ENCODE data around the gene EHMT2.
A peak's percentile ranks its signal among the peaks of the same experiment; 100 is the strongest.
"Not testable (repeated sequence)": the region's sequence is repeated elsewhere in the genome, so short reads cannot be mapped to it uniquely, and the experiment has no call there.

Gene EHMT2

DNA sequence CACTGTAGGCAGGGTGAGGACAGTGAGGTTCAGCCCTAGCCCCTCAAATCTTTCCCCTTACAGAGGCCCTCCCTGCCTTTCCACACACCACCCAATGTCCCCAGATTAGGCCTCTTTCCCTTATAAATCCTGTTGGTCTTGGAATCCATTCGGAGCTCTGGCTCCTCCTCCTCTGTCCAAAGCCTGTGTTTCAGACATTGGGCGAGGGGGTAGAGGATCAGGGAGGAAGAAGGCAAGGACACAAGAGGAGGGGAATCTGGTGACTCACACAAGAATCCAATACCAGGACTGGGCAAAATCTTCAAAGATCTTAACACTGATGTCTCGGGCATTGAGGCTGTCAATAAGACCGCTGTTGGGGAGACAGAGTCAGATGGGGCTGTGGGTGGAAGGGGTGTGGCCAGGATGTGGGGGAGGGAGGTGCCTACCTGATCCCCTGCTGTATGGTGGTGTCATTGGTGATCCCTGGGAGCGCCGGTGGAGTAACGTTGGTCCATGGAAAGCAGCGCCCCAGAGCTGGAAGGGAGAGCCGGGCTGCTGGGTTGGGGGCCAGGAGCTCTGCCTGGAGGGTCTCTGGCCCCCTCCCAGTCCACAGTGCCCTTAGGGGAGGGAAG is 26.3 kb downstream of the EHMT2 start:
- no peaks in the 10 kb centered on the region for H3K36me3 ChIP-seq (ENCODE audit: insufficient read depth, low read length)
- H3K27me3 ChIP-seq (ENCODE audit: insufficient read depth, low read length): no peaks in the 10 kb centered on the region
- no peaks in the 10 kb centered on the region for H3K4me1 ChIP-seq (ENCODE audit: control insufficient read depth, insufficient read depth, low read length, unreplicated experiment)
- no peak overlapping the region for H3K4me3 ChIP-seq (ENCODE audit: low read depth, low read length)
- H2AFZ ChIP-seq (ENCODE audit: low read length, unreplicated experiment): no peak overlapping the region
- H3K27ac ChIP-seq (ENCODE audit: low read depth, low read length): no peak overlapping the region
- no peaks in the 10 kb centered on the region for H3K79me2 ChIP-seq (ENCODE audit: control insufficient read depth, insufficient read depth, low read length, unreplicated experiment)

DNA sequence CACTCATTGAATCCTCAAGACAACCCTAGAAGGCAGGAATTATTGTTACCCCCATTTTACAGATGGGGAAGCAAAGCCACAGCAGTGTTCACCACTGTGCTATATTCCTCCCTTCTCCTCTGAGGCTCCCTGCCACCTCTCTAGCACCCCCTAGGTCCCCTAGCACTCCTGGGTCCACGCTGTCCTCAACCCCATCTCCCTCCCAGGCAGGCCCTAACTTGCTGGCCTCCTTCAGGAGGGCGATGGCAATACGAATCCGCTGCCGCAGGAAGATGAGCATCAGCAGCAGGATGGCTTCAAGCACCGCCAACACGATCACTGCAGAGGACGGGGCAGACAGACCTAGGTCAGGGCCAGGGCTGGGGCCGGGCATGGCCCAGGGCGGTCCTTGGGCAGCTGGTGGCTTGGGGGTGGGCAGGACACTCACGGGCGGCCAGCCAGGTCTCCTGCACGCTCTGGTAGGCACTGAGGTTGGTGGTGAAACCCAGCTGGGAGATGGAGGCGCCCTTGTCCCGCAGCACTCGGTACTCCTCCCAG is 27.0 kb downstream of the EHMT2 start:
- Histone ChIP-seq H3K4me3 (ENCODE audit: low read depth, low read length) (no peak overlapping the region), H3K79me2 (ENCODE audit: control insufficient read depth, insufficient read depth, low read length, unreplicated experiment) (no peaks in the 10 kb centered on the region), H3K36me3 (ENCODE audit: insufficient read depth, low read length) (no peaks in the 10 kb centered on the region), H2AFZ (ENCODE audit: low read length, unreplicated experiment) (no peak overlapping the region), H3K27ac (ENCODE audit: low read depth, low read length) (no peak overlapping the region), H3K27me3 (ENCODE audit: insufficient read depth, low read length) (no peaks in the 10 kb centered on the region), H3K4me1 (ENCODE audit: control insufficient read depth, insufficient read depth, low read length, unreplicated experiment) (no peaks in the 10 kb centered on the region)

DNA sequence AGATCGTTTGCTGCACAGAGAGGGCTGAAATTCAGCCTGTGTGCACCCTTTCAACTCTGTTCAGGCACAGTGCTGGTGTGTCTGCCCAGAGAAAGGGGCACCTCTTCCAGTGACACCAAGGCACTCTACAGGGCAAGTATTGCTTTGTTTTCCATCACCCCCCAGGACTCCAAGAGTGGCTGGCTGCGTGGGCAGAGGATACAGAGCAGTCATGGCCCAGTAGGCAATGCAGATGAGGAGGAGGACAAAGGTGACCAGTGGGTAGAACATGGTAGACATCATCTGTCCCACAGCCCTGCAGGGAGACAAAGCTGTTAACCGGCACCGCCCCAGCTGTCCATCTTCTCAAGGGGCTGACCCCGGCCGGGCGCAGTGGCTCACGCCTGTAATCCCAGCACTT is 28.2 kb downstream of the EHMT2 start:
- no peaks in the 10 kb centered on the region for H3K27me3 ChIP-seq (ENCODE audit: insufficient read depth, low read length)
- H3K79me2 ChIP-seq (ENCODE audit: control insufficient read depth, insufficient read depth, low read length, unreplicated experiment): no peaks in the 10 kb centered on the region
- no peak overlapping the region for H2AFZ ChIP-seq (ENCODE audit: low read length, unreplicated experiment)
- H3K27ac ChIP-seq (ENCODE audit: low read depth, low read length): no peak overlapping the region
- H3K36me3 ChIP-seq (ENCODE audit: insufficient read depth, low read length): no peaks in the 10 kb centered on the region
- no peaks in the 10 kb centered on the region for H3K4me1 ChIP-seq (ENCODE audit: control insufficient read depth, insufficient read depth, low read length, unreplicated experiment)
- H3K4me3 ChIP-seq (ENCODE audit: low read depth, low read length): no peak overlapping the region

DNA sequence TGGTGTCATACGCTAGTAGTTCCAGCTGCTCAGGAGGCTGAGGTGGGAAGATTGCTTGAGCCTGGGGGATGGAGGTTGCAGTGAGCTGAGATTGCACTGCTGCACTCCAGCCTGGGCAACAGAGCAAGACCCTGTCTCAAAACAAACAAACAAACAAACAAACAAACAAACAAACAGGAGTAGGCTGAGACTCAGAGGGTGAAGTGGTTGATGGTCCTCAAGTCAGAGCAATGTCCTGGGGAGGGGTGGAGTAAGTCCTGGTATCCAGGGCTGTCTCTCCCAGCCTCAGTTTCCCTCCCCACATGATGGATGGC is 28.9 kb downstream of the EHMT2 start:
- H3K4me3 ChIP-seq (ENCODE audit: low read depth, low read length); H3K4me1 ChIP-seq (ENCODE audit: control insufficient read depth, insufficient read depth, low read length, unreplicated experiment); H3K36me3 ChIP-seq (ENCODE audit: insufficient read depth, low read length); H3K27me3 ChIP-seq (ENCODE audit: insufficient read depth, low read length); H3K79me2 ChIP-seq (ENCODE audit: control insufficient read depth, insufficient read depth, low read length, unreplicated experiment); H2AFZ ChIP-seq (ENCODE audit: low read length, unreplicated experiment); H3K27ac ChIP-seq (ENCODE audit: low read depth, low read length): not testable (repeated sequence)

DNA sequence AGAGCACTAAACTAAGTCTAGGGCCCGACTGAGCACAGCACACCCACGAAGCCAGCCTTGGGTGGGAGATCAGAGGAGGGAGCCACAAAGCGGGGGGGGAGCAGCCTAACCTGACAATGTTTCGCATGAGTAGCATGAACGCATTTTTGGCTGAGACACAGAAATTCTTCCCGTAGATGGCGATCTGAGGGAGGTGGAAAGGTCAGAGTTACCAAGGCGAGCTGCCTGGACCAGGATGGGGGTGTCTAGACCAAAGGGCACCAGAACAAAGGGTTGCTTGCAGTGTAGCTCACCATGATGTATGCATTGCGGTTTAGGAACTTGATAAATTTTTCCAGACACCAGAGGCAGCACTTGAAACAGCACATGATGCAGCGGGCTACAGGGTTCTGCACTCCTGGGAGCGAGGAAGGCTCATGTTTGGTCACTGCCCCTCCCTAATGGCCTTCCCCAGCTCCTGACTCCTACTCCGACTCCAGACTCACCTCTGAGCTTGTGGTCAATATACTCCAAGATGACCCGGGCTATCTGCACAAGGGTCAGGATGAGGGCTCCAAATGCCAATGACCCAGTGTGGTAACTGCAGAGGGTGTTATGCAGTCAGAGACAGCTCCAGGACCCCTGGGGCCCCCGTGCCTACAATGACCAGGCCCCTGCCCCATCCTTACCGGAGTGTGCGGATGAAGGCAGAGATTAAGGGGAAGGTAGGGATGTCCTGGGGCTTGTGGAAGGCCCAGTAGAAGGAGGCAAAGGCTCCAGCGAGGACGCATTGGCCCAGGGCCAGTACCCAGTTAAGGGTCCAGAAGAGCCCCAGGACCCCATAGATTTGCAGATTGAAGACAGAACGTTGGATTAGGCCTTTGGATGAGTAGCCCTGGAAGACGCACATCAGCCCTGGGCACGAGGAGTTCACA is 32.0 kb downstream of the EHMT2 start:
- no peak overlapping the region for H3K27ac ChIP-seq (ENCODE audit: low read depth, low read length)
- no peak overlapping the region for H2AFZ ChIP-seq (ENCODE audit: low read length, unreplicated experiment)
- H3K4me3 ChIP-seq (ENCODE audit: low read depth, low read length): no peak overlapping the region
- H3K36me3 ChIP-seq (ENCODE audit: insufficient read depth, low read length): no peaks in the 10 kb centered on the region
- peaks cover 6% of the 10 kb centered on the region for H3K4me1 ChIP-seq (ENCODE audit: control insufficient read depth, insufficient read depth, low read length, unreplicated experiment)
- no peaks in the 10 kb centered on the region for H3K27me3 ChIP-seq (ENCODE audit: insufficient read depth, low read length)
- H3K79me2 ChIP-seq (ENCODE audit: control insufficient read depth, insufficient read depth, low read length, unreplicated experiment): peaks cover 7% of the 10 kb centered on the region

DNA sequence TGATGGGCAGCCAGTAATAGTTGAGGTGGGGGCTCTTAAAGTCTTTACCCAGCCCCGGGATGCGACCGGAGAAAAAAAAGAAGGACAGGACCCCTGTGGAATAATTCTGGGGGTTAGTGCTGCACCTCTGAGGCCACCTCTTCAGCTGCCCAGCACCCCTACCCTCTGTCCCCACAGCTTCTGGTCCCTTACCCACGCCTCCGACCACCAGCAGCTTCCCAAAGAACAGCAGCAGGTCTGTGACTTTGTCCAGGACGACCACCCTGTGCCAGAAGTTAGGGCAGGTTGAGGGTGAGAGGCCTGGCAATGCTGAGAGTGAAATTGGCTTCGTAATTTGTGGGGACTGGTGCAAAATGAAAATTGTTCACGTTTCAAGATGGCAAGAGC is 32.7 kb downstream of the EHMT2 start:
- Histone ChIP-seq H3K36me3 (ENCODE audit: insufficient read depth, low read length) (peaks cover 1% of the 10 kb centered on the region; the same call in 1 of the 2 replicates), H3K4me1 (ENCODE audit: control insufficient read depth, insufficient read depth, low read length, unreplicated experiment) (peaks cover 6% of the 10 kb centered on the region), H3K27ac (ENCODE audit: low read depth, low read length) (no peak overlapping the region), H2AFZ (ENCODE audit: low read length, unreplicated experiment) (no peak overlapping the region), H3K4me3 (ENCODE audit: low read depth, low read length) (no peak overlapping the region), H3K79me2 (ENCODE audit: control insufficient read depth, insufficient read depth, low read length, unreplicated experiment) (peaks cover 7% of the 10 kb centered on the region), H3K27me3 (ENCODE audit: insufficient read depth, low read length) (no peaks in the 10 kb centered on the region)

DNA sequence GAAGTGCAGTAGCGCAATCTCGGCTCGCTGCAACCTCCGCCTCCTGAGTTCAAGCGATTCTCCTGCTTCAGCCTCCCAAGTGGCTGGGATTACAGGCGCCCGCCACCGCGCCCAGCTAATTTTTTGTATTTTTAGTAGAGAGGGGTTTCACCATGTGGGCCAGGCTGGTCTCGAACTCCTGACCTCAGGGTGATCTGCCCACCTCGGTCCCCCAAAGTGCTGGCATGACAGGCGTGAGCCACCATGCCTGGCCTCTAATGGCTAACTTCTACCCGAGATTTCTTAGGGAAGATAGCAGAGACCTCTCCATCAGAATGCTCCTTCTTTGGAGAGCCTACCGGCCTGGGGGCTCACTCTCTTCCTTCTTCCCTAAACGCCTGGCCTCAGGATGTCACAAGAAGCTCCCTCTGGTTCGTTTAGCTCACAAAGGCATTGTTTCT is 33.4 kb downstream of the EHMT2 start:
- not testable (repeated sequence) for H3K4me1 ChIP-seq (ENCODE audit: control insufficient read depth, insufficient read depth, low read length, unreplicated experiment); H3K27me3 ChIP-seq (ENCODE audit: insufficient read depth, low read length); H3K79me2 ChIP-seq (ENCODE audit: control insufficient read depth, insufficient read depth, low read length, unreplicated experiment); H3K36me3 ChIP-seq (ENCODE audit: insufficient read depth, low read length)
- Histone ChIP-seq H3K4me3 (ENCODE audit: low read depth, low read length) (peak overlapping the region; percentile 86), H2AFZ (ENCODE audit: low read length, unreplicated experiment) (peak overlapping the region; percentile 88), H3K27ac (ENCODE audit: low read depth, low read length) (peak overlapping the region; percentile 72; the same call in 1 of the 2 replicates)

DNA sequence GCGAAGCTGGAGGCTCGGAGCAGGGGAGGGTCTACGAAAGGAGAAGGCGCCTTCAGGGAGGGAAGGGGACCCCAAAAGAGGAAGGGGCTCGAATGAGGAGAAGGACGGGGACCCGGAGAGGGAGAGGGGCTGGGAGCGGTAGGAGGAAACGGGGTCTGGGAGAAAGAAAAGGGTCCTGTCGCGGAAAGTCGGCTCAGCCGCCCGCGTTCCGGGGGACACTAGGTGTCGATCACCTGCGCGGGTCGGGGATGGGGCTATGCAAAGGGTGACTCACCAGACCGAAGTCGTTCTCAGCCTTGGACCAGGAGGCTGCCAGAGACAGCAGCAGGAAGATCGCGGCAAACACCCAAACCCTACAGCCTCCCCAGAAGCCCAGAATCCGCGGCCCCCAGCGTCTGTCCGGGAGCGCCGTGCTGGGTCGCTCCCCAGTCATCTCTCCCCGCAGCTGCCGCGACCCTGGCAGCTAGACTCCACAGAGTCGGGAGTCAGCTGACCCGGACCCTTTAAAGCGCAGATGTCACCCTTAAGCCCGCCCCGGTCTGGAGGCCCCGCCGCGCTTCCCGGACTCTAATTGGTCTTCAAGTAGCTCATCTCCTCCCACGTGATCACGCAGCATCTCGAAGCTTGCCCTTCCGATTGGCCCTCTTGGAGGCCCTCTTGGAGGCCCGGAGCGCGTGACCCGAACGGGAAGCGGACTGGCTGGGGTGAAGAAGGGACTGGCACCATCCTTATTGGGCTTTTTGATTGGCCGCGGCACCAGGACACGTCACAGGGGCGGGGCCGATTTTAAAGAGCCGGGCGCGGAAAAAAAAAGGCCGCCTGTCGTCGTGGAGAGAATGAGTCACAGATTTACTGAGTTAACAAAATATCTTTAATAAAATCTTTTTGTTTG is 34.9 kb downstream of the EHMT2 start, which contains the start of gene NEU1:
NEU1 (minus strand) TSS at position 478 of the 892 bp plus-strand sequence; CDS start at position 433, 45 bp downstream.
- peak within 1 kb of the TSS; percentile 72 for H3K27ac ChIP-seq (ENCODE audit: low read depth, low read length)
- peaks cover 7% of the 10 kb centered on the region for H3K79me2 ChIP-seq (ENCODE audit: control insufficient read depth, insufficient read depth, low read length, unreplicated experiment)
- peaks cover 6% of the 10 kb centered on the region for H3K4me1 ChIP-seq (ENCODE audit: control insufficient read depth, insufficient read depth, low read length, unreplicated experiment)
- peaks cover 4% of the 10 kb centered on the region; the same call in 1 of the 2 replicates for H3K36me3 ChIP-seq (ENCODE audit: insufficient read depth, low read length)
- H3K4me3 ChIP-seq (ENCODE audit: low read depth, low read length): peak within 1 kb of the TSS; percentile 86
- H3K27me3 ChIP-seq (ENCODE audit: insufficient read depth, low read length): no peaks in the 10 kb centered on the region
- H2AFZ ChIP-seq (ENCODE audit: low read length, unreplicated experiment): peak within 1 kb of the TSS; percentile 88

DNA sequence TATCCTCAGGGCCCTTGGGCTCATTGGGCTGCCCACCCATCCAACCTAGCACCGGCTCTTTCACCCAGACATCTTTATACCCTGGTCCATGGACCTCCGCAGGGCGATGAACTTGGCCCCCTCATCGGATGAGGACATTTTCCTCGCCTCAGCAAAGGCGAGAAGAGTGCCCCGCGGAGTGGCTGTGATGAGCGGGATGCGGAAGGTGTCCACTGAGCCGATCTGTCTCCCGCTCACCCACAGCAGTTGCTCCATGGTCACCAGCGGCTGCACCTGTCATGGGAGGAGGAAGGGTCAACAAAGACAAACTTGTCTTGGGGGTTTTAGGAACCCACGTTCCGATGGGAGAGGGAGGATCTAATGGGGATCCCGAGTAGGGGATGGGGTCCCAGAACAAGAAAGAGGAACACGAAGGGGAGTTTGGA is 35.6 kb downstream of the EHMT2 start:
- Histone ChIP-seq H3K27ac (ENCODE audit: low read depth, low read length) (no peak overlapping the region), H3K27me3 (ENCODE audit: insufficient read depth, low read length) (no peaks in the 10 kb centered on the region), H3K36me3 (ENCODE audit: insufficient read depth, low read length) (peaks cover 4% of the 10 kb centered on the region; the same call in 1 of the 2 replicates), H3K4me3 (ENCODE audit: low read depth, low read length) (peak overlapping the region; percentile 81), H3K79me2 (ENCODE audit: control insufficient read depth, insufficient read depth, low read length, unreplicated experiment) (peaks cover 7% of the 10 kb centered on the region), H2AFZ (ENCODE audit: low read length, unreplicated experiment) (no peak overlapping the region), H3K4me1 (ENCODE audit: control insufficient read depth, insufficient read depth, low read length, unreplicated experiment) (peaks cover 6% of the 10 kb centered on the region)

DNA sequence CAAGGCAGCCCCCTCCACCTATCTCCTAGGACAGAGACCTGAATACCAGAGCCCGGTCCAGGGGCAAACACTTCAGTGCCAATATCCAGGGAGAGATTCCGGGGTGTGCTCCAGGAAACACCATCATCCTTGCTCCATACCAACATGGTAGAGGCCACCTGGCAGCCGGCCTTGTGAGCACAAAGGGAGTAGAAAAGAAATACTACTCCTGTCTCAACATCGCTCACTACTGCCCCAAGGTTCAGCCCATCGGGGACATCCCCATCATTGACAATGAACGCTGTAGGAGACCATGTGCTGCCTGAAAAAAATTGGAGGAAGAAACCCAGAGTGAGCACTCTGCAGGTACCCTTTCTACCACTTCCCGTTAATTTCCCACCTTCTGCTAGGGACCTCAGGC is 36.3 kb downstream of the EHMT2 start:
- H3K4me1 ChIP-seq (ENCODE audit: control insufficient read depth, insufficient read depth, low read length, unreplicated experiment): peaks cover 6% of the 10 kb centered on the region
- no peaks in the 10 kb centered on the region for H3K27me3 ChIP-seq (ENCODE audit: insufficient read depth, low read length)
- H2AFZ ChIP-seq (ENCODE audit: low read length, unreplicated experiment): no peak overlapping the region
- H3K27ac ChIP-seq (ENCODE audit: low read depth, low read length): no peak overlapping the region
- peak overlapping the region; percentile 81 for H3K4me3 ChIP-seq (ENCODE audit: low read depth, low read length)
- peaks cover 7% of the 10 kb centered on the region for H3K79me2 ChIP-seq (ENCODE audit: control insufficient read depth, insufficient read depth, low read length, unreplicated experiment)
- peaks cover 4% of the 10 kb centered on the region; the same call in 1 of the 2 replicates for H3K36me3 ChIP-seq (ENCODE audit: insufficient read depth, low read length)

Measured in ACC112 (cell line).